GM19099 (cell line): ENCODE results near the gene MAP2K7.

Experiments used
- POLR2A ChIP-seq: IDR thresholded peaks from 3 replicates; pipeline ENCODE4 v1.6.1; 2011; ENCODE audit warnings: low read depth; ENCODE audit not compliant: insufficient read length; ENCODE audit errors: extremely low read depth

The MAP2K7 gene

GRCh38 chr19:7933828-7934725 lies 30.4 kb downstream of the MAP2K7 start:
- TF ChIP-seq POLR2A = no peak

- TF ChIP-seq POLR2A = no peak
Observed at GRCh38 chr19:7934766-7935165, 31.1 kb downstream of the MAP2K7 start.

- TF ChIP-seq POLR2A = no peak
Observed at GRCh38 chr19:7940841-7941240, 37.2 kb downstream of the MAP2K7 start.

DNA sequence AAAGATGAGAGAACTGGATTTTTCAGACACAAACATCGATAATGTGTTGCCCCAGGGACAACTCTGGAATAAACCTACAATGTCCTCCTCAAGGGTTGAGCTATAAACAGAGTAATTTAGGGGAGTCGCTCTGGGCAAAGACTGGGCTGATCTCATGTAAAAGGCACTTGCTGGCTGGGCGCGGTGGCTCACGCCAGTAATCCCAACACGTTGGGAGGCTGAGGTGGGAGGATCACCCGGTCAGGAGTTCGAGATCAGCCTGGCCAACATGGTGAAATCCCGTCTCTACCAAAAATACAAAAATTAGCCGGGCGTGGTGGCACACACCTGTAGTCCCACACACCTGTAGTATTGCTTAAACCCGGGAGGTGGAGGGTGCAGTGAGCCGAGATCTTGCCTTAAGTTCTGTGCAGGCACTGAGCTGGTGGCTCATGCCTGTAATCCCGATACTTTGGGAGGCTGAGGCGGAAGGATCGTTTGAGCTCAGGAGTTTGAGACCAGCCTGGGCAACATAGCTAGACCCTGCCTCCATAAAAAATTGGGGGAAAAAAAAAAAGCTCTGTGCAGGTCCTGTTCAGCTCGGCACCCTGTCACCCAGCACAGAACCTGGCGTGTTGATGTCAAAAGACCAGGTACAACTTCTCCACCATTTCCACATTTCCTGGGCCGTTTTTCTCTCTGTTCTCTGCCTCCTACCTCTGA lies 38.4 kb downstream of the MAP2K7 start:
- TF ChIP-seq POLR2A = no peak

DNA sequence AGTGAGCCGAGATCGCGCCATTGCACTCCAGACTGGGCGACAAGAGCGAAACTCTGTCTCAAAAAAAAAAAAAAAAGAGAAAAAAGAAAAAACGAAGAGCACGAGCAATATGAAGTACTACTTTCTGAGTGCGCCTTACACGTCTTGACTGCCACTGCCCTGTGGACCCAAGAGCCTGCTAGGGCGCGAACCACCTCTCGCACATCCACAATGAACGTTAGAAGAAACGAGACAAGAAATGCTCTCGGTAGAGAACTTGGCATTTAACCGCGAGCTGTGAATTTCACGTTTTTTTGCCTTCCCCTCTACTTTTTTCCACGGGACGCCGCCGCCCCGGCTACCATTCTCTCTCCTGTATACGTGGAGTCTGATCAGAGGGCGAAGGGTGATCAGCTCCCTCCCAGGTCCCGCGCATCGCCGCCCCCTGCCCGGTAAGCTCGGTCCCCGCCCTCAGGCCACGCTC lies 39.3 kb downstream of the MAP2K7 start:
- TF ChIP-seq POLR2A = no peak

GRCh38 chr19:7943444-7944176 lies 39.9 kb downstream of the MAP2K7 start, which contains the start of gene TIMM44:
TIMM44 (minus strand) TSS chr19:7943666; CDS start chr19:7943651, 15 bp downstream.
- peak; percentile 88 for TF ChIP-seq POLR2A

DNA sequence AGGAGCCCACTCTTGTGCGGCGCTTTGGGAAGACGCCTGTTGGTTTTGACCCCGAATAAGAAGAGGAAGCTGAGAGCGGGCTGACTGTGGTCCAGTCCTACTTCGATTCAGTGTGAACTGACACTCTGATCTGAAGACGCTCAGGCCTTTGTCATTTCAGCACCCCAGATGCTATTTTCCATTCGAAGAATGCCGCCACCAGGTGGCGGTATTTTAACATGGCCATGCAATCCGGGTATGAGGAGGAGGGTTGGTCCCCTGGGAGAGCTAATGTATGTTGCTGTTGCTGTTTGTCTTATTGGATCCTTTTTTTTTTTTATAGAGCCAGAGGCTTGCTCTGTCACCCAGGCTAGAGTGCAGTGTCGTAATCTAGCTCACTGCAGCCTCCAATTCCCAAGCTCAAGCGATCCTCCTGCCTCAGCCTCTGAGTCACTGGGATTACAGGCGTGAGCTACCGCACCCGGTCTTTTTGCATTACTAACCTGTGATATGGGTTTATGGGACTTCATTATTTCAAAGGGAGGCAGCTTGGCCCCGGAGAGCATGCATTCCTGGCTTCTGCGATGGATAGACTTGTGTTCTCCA lies 40.6 kb downstream of the MAP2K7 start:
- TF ChIP-seq POLR2A = no peak

- no peak for TF ChIP-seq POLR2A
Observed at GRCh38 chr19:7947939-7948338, 44.3 kb downstream of the MAP2K7 start.

GRCh38 chr19:7953060-7953459 lies 49.4 kb downstream of the MAP2K7 start:
- TF ChIP-seq POLR2A = no peak

- TF ChIP-seq POLR2A = no peak
Observed at GRCh38 chr19:7953576-7953975, 49.9 kb downstream of the MAP2K7 start.

- no peak for TF ChIP-seq POLR2A
Observed at GRCh38 chr19:7955696-7956095, 52.0 kb downstream of the MAP2K7 start.

DNA sequence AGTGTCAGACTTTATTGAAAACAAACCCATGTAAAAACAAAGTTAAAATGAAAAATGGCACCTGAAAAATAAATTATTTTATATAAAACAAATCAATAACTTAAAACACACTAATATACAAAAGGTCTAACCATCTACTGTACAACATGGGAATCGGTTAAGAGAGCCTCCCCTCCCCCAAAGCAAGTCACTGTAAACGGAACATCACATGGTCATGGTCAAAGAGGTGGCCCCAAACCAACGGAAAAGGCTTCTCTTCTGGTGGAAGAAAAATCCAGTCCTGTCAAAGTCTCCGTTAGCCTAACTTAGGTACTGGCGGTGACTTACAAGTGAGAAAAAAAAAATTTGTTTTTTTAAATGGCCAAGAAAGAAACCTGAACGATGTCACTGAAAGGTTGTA lies 55.5 kb downstream of the MAP2K7 start:
- TF ChIP-seq POLR2A = no peak

- no peak for TF ChIP-seq POLR2A
Observed at GRCh38 chr19:7961920-7962626, 58.4 kb downstream of the MAP2K7 start.

DNA sequence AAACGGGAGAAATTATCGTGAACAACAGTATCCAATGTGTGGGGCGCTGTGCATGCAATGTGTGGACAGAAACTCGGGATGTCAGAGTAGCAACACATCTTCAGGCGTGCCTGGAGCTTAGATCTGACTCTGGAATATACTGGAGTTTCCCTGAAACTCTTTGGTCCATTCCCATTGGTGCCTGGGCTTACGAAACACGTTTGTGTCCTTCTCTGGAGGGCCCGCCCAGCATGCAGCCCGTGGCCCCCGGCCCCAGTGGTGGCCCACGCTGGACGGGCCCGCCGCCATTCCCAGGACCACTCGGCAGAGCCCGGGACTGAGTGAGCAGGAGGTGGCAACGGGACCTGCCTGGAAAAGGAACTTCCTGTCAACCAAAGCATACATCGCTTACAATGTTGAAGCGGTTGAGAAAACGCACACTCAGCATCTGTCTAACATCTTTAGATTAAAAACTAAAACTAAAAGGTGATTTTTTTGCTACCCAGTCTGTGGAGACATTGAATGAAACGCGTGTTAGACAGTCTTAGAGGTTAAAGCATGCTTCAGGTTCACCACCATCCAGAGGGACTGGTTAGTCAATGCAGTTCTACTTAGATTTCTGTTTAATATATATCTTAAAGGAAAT lies 59.1 kb downstream of the MAP2K7 start:
- TF ChIP-seq POLR2A = no peak

DNA sequence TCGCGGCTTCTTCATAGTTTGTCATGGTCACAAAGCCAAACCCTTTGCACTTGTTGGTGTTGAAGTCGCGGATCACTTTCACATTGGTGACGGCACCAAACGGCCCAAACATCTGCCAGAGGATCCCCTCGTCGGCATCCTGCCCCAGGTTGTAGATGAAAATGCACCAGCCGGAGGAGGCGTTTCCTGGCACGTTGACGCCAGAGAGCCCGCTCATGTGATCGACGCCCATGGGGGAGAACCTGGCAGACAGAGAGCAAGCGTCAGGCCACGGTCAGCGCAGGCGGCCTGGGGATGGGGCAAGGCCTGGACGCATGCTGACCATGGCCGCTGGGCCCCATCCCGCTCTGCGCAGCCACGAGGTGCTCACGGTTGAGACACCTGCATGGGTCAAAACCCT lies 59.9 kb downstream of the MAP2K7 start:
- TF ChIP-seq POLR2A = no peak
